ENCODE measurements around the gene ENAH. TPM values are rescaled to one million over a fixed set of nuclear protein-coding genes. Genes with fewer than 3 reads are reported as not detected.

Gene ENAH
- total and polyA plus RNA-seq, 9 of the 15 experiments (the other 6 are each of a cell fraction or from before 2014, with no cell fraction given), result 0.03 to 1.2 (median 0.15) TPM

DNA sequence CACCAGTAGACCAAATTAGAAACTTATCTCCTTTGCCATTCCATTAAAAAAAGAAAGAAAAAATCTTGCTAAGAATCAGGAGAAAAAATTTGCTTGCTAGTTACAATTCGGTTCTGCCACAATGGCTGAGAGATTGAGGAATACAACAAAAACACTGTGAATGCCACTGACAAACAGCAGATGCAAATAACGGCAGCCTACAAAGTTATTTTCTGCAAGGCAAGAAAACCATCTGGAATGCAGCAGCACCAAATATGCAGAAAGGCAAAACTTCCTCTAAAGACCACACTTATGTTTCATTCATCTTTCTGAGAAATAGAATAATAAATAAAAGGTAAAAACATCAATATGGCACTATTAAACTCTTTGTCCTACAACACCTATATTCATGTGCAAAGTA is 75.7 kb downstream of the ENAH start:
- FAIRE-seq (no peak), ATAC-seq (no peak), DNase-seq (ENCODE audit: extremely low read depth in 1 of 4, low spot score in 3 of 4) (no peak)
- H3K9me3 ChIP-seq (replicated peaks; ENCODE audit: control insufficient read depth, insufficient read depth, low read depth, low read length), result no peaks in the 10 kb centered on the region
- TF ChIP-seq, protein P1, sequence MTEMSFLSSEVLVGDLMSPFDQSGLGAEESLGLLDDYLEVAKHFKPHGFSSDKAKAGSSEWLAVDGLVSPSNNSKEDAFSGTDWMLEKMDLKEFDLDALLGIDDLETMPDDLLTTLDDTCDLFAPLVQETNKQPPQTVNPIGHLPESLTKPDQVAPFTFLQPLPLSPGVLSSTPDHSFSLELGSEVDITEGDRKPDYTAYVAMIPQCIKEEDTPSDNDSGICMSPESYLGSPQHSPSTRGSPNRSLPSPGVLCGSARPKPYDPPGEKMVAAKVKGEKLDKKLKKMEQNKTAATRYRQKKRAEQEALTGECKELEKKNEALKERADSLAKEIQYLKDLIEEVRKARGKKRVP (CRISPR knock-in tag; IDR thresholded peaks at IDR 0.05), result no peak
- TF ChIP-seq ZKSCAN3 (CRISPR knock-in tag; IDR thresholded peaks at IDR 0.05), result no peak
- TF ChIP-seq TCF3 (CRISPR knock-in tag; IDR thresholded peaks at IDR 0.05), result no peak
- TF ChIP-seq TEAD4 (IDR thresholded peaks at IDR 0.05; ENCODE audit: low read length), result no peak
- no peak for TF ChIP-seq TEAD4 (CRISPR knock-in tag; IDR thresholded peaks at IDR 0.05; ENCODE audit: borderline replicate concordance)
- no peak for TF ChIP-seq SRSF9 (IDR thresholded peaks at IDR 0.05; ENCODE audit: borderline replicate concordance, low read depth, low read length)
- TF ChIP-seq ZNF384 (IDR thresholded peaks at IDR 0.05; ENCODE audit: low read depth, low read length), result no peak
- no peak for TF ChIP-seq PTRF (tag; IDR thresholded peaks at IDR 0.05)
- TF ChIP-seq, protein P2, sequence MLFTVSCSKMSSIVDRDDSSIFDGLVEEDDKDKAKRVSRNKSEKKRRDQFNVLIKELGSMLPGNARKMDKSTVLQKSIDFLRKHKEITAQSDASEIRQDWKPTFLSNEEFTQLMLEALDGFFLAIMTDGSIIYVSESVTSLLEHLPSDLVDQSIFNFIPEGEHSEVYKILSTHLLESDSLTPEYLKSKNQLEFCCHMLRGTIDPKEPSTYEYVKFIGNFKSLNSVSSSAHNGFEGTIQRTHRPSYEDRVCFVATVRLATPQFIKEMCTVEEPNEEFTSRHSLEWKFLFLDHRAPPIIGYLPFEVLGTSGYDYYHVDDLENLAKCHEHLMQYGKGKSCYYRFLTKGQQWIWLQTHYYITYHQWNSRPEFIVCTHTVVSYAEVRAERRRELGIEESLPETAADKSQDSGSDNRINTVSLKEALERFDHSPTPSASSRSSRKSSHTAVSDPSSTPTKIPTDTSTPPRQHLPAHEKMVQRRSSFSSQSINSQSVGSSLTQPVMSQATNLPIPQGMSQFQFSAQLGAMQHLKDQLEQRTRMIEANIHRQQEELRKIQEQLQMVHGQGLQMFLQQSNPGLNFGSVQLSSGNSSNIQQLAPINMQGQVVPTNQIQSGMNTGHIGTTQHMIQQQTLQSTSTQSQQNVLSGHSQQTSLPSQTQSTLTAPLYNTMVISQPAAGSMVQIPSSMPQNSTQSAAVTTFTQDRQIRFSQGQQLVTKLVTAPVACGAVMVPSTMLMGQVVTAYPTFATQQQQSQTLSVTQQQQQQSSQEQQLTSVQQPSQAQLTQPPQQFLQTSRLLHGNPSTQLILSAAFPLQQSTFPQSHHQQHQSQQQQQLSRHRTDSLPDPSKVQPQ (CRISPR knock-in tag; IDR thresholded peaks at IDR 0.05; ENCODE audit: borderline replicate concordance), result no peak
- TF ChIP-seq PHF21A (IDR thresholded peaks at IDR 0.05; ENCODE audit: borderline replicate concordance, low read depth), result no peak
- TF ChIP-seq, protein P3, sequence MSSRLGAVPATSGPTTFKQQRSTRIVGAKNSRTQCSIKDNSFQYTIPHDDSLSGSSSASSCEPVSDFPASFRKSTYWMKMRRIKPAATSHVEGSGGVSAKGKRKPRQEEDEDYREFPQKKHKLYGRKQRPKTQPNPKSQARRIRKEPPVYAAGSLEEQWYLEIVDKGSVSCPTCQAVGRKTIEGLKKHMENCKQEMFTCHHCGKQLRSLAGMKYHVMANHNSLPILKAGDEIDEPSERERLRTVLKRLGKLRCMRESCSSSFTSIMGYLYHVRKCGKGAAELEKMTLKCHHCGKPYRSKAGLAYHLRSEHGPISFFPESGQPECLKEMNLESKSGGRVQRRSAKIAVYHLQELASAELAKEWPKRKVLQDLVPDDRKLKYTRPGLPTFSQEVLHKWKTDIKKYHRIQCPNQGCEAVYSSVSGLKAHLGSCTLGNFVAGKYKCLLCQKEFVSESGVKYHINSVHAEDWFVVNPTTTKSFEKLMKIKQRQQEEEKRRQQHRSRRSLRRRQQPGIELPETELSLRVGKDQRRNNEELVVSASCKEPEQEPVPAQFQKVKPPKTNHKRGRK (tag; IDR thresholded peaks at IDR 0.05), result no peak
- no peak for TF ChIP-seq OTX1 (CRISPR knock-in tag; IDR thresholded peaks at IDR 0.05)
- TF ChIP-seq CBX8 (IDR thresholded peaks at IDR 0.05; ENCODE audit: borderline replicate concordance, extremely low read depth, low read depth, low read length, poor library complexity, severe bottlenecking), result no peak
- H3K4me2 ChIP-seq (ENCODE audit: insufficient read depth, low read length), result no peak overlapping the region
- H4K20me1 ChIP-seq (replicated peaks; ENCODE audit: control insufficient read depth, insufficient read depth, low read length), result no peaks in the 10 kb centered on the region
- no peak overlapping the region for H2AFZ ChIP-seq (ENCODE audit: low read depth, low read length)
- no TSS peak for BruUV-seq (replicated peaks)
- no peaks in the 10 kb centered on the region for H3K79me2 ChIP-seq (ENCODE audit: control insufficient read depth, insufficient read depth, low read length)
- no peak overlapping the region for H3K4me3 ChIP-seq
- H3K27me3 ChIP-seq (ENCODE audit: control insufficient read depth in 2 of 2, insufficient read depth in 2 of 2, low read length in 2 of 2), result peaks cover 2 to 6% of the 10 kb centered on the region in 2 experiments; a peak in 4 of 5 replicates
- intact Hi-C loops (cut with micrococcal nuclease) (no loop called here), in situ Hi-C loops (cut with MboI) (no loop called here)
- H3K27ac ChIP-seq (ENCODE audit: extremely low read depth, low read depth, low read length), result no peak overlapping the region
- CTCF ChIA-PET (ENCODE audit: low intra/inter-chr PET ratio), result no interaction called here
- H3K36me3 ChIP-seq (ENCODE audit: control insufficient read depth, insufficient read depth, low read length), result no peaks in the 10 kb centered on the region
- H3K9ac ChIP-seq (ENCODE audit: insufficient read depth in 1 of 2, low read depth in 2 of 2, low read length in 2 of 2), result no peak overlapping the region
- H3K4me1 ChIP-seq (replicated peaks in 1 of 2; ENCODE audit: control insufficient read depth in 2 of 2, insufficient read depth in 2 of 2, low read length in 2 of 2), result no peaks in the 10 kb centered on the region
- WGBS (ENCODE audit: insufficient coverage, low coverage, missing lambda C conversion rate), result 3% methylated on average over 2 of the region's 2 CpGs
- H3K9me1 ChIP-seq (ENCODE audit: control insufficient read depth, insufficient read depth, low read length), result no peaks in the 10 kb centered on the region
- POLR2A ChIA-PET, result interaction anchor here (0.8 to 1.4 kb wide), 2 partner anchors 9 to 11 kb away, joined by 4 to 6 read pairs; no protein-coding TSS in a partner anchor
